GM21717 (cell line): Measurements from ENCODE around the gene DOCK9.

Source experiments
- ATAC-seq: cut with Tn5 transposase; IDR thresholded peaks from one replicate; pipeline ENCODE4 v1.9.1; 2021; ENCODE audit warnings: mild to moderate bottlenecking, moderate library complexity; ENCODE audit not compliant: unreplicated experiment

Gene DOCK9

GRCh38 chr13:98998831-98999638, 21.2 kb upstream of the DOCK9 start:
- ATAC-seq, result no peak

- ATAC-seq, result no peak
Observed at GRCh38 chr13:98997738-98998641, 20.1 kb upstream of the DOCK9 start.

DNA sequence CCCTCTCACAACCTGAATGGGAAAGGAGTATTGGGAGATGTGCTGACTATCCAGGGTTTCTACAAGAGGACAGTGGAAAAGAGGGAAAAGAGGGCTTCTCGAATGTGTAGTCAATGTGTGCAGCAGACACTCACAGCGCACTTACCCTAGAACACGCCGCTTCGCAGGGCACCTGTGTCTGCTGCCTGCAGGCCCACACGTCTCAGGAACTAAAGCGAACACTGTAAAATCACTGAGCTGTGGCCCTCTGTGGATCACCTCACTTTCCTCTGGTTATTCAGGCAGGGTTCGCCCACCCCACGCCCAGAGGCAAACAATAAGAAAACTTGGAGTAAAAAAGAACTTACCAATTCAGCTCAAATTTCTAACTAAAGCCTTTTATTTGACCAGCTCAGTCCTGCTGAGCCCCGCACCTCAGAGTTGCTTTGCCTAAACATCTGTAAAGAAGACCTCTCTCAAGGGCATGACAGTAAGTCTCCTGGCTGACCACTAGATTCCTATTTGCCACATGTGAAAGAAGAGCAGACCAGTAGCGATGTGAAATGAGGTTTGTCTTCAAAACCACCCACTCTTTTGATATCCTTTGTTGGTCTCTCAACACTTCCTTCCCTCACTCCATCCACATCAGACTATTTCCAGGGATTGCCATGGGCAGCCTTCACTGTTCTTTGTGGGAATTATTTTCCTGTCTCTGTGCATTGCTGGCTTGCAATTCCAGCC, 19.3 kb upstream of the DOCK9 start:
- ATAC-seq, result no peak

DNA sequence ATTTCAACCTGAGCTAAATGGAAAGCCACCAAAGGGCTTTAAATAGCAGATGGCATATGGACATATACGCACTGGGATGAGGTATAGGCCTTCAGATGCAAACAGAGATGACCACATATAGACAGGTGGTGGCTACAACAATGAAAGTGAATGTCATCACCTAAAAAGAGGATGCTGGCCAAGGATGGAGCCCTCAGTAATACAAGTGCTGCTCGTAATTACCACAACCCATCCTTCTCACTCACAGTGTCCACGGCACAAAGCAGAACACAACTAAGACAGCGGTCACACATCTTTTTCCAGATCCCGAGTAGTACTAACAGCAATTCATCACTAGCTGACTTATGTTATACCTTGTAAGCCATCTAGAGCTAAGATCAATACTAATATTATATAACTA, 18.2 kb upstream of the DOCK9 start:
- no peak for ATAC-seq

DNA sequence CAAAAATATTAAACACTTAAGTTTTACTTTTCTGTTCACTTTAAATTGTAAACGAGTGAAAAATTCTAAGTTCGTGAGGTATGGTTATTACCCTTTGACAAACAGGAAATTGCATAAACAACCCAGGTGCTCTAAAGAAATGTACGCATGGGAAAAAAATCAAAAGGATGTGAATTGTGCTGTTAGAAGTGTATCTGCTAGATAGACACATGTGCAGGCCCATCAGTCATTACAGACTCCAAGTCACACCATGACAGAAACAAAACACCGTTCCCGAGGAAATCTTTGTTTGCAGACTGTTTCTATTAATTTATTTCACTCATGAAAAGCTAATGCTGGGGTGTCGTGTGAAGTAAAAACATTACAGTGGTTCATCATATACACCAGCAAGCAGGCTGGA, 17.0 kb upstream of the DOCK9 start:
- no peak for ATAC-seq

- ATAC-seq, result no peak
Observed at GRCh38 chr13:98994080-98994479, 16.2 kb upstream of the DOCK9 start.

GRCh38 chr13:98992355-98992754, 14.5 kb upstream of the DOCK9 start:
- no peak for ATAC-seq

DNA sequence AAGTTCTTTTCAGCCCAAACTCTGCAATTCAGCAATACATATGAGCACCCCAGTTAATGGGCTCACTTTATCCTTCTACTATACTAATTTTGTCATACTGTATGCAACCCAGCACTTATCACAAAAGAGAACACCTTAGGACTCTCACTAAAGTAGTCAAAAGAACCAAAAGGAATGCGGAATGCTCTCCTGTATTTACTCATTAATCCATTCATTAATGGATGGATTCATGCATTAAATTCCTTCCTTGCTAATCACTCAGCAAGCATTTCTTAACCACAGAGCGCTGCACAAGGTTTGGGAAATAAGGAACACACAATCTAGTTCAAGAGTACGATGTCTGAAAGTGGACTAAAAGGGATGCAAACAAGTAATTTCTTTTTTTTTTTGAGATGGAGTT, 12.8 kb upstream of the DOCK9 start:
- no peak for ATAC-seq

DNA sequence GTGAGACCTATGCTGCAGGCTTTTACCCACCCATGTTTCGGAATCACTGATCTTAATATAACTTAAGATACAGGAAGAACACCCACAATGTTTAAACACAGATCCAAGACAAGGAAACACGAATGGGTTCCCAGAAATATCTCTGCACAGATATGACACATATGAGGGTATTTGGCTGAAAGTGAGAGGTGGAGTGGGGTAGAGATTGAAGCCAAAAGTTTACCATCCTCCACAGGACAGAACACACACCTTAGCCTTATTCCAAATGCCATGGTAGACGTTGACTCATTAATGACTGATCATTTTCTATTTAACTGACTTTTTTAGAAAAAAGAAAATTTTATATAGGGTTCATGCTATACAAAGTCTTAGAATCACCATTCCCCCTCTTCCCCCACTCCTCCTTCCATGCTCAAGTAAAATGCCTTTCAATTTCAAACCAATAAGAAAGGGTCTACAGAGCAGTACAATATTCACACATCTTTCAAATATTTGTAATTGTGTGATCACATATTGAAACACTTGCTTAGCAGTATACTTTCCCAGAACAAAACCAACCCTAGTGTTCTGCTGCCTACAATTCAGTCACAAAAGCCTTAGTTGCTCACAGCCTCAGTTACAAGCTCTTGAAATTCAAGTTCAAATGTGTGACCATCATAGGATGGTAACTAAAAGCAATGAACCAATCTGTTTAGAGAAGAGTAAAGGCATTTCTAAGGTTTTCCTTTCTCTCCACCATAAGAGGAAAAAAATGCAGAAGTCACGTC, 11.8 kb upstream of the DOCK9 start:
- no peak for ATAC-seq

DNA sequence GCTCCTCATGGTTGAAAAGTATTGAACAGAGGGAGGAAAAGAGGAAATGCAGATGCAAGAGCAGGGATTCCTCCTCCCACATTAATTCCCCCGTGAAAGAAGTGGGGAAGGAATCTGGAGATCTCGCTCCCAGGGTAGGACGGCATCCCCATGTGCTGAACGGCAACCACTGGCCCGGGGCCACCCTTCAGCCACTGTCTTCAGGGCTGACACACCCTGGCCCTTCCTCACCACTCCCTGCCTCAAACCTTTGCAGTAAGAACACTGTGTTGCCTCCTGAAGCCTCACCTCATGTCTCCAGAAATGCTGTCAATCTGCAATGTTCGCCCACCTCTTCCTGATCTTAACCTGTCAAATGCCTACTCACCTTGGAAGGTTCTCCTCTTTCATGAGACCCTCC, 10.9 kb upstream of the DOCK9 start:
- ATAC-seq, result no peak

GRCh38 chr13:98988277-98988676, 10.4 kb upstream of the DOCK9 start:
- no peak for ATAC-seq

DNA sequence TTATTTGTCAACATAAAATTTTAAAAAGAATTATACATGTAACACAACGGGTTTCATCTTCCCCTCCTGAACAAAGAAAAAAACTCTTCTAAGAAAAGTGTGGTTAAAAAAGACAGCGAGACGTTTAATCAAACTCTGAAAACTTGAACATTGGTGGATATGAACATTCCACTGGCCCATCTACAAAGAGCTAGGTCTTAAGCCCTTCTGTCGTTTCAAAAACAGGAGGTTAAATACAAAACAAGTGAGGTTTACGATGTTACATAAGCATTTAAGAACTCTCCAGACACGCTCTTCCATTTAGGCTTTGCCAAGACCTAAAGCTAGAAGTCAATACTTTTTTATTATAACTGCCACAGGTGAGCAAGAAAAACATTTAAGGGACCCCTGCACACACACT, 9.4 kb upstream of the DOCK9 start:
- ATAC-seq, result no peak

- no peak for ATAC-seq
Observed at GRCh38 chr13:98986226-98986846, 8.5 kb upstream of the DOCK9 start.

DNA sequence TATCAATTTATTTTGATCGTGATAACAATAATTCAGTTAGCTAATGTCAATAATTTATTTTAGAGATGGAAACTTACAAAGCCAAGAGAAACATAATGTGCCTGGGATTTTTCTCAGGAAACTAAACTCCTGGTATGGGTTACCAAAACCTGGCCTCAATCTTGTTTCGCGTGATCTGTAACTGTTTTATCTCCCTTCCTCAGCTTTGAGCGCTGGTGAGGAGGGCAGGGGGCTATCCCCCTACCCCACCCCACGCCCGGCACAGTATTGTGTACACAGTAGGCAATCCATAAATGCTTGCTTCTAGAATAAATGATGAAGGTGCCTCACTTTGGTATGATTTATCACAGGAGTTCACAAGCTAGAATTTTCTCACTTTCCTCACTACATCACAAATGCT, 7.7 kb upstream of the DOCK9 start:
- ATAC-seq, result no peak

DNA sequence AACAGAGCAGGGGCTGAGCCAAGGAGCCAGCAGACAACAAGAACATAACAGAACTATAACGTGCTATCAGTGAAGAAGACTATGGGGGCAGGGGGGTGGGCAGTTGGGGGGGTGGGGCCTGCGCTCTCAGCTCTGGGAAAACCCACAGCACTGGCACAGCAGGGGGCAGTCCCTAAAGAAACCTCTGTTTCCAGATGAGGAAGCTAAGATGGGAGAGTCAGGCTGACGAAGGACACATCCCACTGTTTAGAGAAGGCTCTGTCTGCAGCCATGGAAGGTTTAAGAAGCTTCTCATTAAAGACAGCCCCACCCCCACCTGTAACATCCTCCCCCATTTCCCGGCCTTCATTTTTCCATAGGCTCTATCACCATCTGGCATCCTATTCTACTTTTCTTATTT, 7.1 kb upstream of the DOCK9 start:
- no peak for ATAC-seq

DNA sequence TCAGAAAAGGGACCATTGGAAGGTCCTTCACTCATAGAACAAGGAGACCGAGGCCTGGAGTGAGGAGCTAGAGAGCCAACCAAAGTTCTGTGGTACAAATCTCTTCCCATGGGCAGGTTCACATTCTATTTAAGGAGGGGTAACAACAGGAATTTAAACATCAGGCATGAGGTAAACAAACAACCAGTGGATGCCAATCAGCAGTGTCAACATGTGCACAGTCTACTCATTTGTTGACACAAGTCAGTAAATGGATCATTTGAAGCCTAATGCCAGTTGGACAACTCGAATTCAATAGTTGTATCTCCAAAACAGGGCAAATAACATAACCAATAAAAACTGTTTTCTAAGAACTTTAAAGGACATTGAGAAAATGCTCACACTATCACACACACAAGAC, 6.3 kb upstream of the DOCK9 start:
- no peak for ATAC-seq

- ATAC-seq, result no peak
Observed at GRCh38 chr13:98983182-98983581, 5.3 kb upstream of the DOCK9 start.

GRCh38 chr13:98981369-98982080, 3.7 kb upstream of the DOCK9 start:
- ATAC-seq, result no peak

DNA sequence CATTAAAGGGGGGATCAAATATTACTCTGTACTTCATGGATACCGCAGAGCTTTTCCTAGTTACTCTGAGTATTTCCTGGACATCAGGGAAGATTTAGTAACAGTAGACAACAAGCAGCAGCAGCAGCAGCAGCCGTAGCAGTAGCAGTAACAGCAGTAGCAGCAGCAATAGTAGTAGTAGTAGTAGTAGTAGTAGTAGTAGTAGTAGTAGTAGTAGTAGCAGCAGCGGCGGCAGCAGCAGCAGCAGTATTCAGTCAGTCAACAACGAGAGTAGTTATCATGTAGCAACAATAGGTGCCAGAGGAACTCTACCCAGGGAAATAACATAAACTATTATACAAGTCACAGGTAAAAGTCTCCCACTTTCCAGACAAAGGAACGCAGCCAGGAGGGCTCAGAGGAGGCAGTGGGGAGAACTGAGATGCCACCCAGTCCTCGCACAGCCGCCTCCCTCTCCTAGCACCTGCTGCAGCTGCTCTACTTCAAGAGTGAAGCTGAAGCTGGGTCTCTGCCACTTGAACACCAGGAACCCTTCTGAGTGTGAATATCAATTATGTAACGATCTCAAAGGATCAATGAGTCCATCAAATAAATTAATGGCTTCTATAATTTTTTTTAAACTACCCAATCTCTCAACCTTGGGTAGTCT, 1.3 kb upstream of the DOCK9 start:
- ATAC-seq, result no peak
